HG02981 (cell line): ENCODE measurements around the gene PPP1R14B.

ENCODE experiments used
- ATAC-seq: cut with Tn5 transposase; IDR thresholded peaks from one replicate; pipeline ENCODE4 v1.9.1; 2021; ENCODE audit warnings: mild to moderate bottlenecking, moderate library complexity; ENCODE audit not compliant: unreplicated experiment

PPP1R14B gene

DNA sequence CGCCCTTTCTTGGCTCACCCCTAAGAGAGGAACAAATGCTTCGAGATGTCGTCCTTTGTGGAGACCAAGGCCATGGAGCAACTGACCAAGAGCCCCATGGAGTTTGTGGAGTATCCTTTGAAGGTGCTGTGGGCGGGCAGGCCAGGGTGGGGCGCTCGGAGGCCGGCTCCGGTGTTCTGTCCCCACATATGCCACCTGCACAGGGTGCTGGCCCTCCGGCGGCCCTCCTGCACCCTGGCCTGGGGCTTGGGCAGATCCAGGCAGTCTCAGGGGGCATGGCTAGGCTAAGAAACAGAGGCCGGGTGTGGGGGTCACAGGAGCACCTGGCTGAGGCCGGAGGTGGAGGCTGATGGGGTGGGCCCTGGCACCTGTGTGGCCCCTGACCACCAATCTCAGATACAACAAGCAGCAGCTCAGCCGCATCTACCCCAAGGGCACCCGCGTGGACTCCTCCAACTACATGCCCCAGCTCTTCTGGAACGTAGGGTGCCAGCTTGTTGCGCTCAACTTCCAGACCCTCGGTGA lies 14.9 kb upstream of the PPP1R14B start:
- ATAC-seq = no peak

DNA sequence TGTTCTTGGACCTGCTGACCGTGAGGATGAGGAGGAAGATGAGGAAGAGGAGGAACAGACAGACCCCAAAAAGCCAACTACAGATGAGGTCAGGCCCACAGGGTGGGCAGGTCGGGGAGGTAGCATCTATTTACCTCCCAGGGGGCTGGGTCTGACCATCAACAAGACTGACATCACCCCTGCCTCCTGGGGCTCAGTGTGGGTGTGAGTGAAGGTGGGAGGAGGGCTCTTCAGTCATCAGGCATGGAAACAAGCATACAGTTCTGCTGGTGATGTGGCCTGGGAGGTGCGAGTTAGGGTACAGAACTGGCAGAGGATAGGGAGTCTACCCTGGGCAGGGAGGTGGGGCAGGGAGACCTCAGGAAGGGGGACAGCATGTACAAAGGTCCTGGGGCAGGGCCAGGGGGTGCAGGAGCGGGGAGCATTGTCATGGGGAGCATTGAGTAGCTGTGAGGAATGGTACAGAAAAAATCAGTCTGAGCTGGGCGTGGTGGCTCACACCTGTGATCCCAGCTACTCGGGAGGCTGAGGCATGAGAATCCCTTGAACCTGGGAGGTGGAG lies 13.5 kb upstream of the PPP1R14B start:
- ATAC-seq = no peak

DNA sequence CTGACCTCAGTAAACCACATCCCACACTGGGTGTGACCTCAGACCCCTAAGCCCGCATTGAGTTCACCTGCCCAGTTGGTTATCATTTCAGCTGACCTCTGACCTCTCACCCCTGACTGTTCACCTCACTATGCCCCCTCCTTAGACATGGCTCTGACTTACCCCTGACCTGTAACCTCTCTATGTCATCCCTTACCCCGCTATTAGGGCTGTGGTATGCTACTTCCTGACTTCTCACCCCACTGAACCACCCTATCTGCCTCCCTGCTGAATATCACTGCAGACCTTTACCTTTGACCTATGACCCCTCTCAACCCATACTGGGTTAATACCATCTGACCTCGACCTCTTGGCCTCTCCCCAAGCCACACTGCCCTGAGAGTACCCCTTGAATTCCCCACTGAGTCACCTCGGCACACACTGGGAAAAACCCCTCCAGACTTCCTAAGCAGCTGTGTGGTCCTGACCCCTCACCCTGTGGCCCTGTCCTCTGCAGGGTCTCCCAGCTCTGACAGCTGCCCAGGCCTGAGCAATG lies 12.9 kb upstream of the PPP1R14B start:
- ATAC-seq = no peak

DNA sequence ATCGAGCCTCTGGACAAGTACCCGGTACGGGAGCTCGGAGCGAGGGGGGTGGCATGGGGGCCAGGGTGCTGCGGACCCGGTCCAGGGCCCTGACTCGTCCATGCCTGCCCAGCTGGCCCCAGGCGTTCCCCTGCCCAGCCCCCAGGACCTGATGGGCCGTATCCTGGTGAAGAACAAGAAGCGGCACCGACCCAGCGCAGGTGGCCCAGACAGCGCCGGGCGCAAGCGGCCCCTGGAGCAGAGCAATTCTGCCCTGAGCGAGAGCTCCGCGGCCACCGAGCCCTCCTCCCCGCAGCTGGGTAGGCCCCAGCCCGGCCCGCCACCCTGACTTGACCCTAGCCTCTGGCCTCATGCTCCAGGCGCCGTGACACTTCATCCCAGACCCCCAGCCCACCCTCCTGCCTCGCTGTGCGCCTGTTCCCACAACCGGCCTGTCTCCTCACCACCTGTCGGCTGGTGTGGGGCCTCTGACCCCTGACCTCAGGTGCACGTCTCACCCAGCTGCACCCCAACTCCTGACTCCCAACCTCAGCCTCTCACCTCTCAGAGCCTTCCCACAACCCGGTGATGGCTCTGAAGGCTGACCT lies 12.3 kb upstream of the PPP1R14B start:
- no peak for ATAC-seq

DNA sequence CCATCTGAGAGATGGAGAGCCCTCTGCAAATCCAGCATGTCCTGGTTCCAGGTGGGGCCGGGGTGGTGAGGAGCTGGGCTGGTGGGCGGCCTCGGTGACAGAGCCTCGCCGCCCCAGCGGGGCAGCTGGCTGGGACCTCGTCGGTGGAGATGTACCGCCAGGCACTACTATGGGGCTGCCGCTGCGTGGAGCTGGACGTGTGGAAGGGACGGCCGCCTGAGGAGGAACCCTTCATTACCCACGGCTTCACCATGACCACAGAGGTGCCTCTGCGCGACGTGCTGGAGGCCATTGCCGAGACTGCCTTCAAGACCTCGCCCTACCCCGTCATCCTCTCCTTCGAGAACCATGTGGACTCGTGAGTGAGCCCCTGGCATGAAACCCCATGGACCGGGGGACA lies 11.6 kb upstream of the PPP1R14B start:
- ATAC-seq = no peak

DNA sequence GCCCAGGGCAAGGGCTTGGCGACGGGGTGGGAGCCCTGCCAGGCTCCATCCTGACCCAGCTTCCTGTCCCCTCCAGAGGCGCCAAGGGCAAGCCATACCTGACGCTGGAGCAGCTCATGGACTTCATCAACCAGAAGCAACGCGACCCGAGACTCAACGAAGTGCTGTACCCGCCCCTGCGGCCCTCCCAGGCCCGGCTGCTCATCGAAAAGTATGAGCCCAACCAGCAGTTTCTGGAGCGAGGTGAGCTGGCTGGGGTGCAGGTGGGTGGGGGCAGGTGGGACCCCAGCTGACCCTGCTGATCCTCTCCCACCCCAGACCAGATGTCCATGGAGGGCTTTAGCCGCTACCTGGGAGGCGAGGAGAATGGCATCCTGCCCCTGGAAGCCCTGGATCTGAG lies 9.6 kb upstream of the PPP1R14B start:
- no peak for ATAC-seq

DNA sequence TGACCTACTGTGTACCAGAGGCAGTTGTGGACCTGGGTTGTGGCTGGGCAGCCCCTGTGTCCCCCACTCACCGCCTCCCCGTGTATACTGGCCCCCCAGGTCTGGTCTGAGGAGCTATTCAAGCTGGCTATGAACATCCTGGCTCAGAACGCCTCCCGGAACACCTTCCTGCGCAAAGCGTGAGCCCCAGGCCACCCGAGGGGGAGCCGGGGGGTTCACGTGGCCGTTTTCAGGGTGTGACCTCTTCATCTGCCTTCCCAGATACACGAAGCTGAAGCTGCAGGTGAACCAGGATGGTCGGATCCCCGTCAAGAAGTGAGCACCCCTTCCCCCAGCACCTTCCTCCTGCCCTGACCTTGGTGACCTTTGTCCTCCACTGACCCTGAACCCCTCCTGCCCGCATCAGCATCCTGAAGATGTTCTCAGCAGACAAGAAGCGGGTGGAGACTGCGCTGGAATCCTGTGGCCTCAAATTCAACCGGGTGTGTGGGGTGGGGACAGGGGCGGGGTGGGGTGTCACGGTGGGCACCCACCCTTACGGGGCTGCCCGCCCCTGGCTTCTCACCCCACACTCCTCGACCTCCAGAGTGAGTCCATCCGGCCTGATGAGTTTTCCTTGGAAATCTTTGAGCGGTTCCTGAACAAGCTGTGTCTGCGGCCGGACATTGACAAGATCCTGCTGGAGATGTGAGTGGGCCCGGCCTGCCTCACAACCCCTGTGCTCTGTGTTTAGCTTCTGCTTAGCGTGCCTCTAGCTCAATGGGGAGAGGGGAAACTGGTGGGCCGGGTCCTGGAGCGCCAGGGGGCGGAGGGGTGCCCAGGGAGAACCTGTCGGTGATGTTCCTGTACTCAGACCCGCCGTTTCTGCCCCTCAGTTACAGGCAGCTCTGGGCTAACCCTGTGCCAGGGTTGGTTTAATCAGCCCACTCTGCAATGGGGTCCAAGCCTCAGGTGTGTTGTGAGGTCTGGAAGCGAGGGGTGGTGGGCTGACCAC lies 8.7 kb upstream of the PPP1R14B start:
- ATAC-seq = no peak

DNA sequence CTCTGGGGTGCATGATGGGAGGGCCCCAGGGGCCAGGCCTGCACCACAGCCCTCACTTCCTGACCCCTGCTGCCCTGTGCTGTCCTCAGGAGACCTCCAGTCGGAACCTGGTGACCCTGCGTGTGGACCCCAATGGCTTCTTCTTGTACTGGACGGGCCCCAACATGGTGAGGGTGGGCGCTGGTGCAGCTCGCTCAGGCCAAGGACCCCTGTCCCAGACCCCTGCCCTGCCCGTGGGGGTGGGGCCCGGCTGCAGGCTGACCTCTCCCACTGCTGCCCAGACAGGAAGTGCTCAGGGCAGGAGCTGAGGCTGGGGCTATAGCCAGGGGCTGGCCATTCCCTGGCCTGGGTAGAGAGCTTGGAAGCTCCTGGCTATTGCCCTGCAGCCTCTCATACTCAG lies 7.6 kb upstream of the PPP1R14B start:
- ATAC-seq = no peak

DNA sequence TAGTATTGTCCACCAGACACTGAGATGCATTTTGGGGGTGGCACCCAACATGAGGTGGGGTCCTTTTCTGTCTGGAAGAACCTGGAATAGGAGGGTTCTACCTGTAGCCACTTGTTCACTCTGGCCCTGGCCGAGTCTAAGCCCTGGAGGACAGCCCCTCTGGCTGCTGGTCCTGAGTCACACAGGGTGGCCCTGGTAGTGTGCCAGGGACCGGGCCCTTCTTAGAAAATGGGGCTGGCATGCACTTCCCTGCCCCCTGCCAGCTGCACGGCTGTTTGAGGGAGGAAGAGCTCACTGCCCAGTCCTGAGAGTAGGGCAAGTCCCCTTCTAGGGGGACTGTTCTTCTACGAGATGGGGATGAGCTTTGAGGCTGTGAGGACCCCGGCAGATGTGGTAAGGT lies 6.7 kb upstream of the PPP1R14B start:
- no peak for ATAC-seq

DNA sequence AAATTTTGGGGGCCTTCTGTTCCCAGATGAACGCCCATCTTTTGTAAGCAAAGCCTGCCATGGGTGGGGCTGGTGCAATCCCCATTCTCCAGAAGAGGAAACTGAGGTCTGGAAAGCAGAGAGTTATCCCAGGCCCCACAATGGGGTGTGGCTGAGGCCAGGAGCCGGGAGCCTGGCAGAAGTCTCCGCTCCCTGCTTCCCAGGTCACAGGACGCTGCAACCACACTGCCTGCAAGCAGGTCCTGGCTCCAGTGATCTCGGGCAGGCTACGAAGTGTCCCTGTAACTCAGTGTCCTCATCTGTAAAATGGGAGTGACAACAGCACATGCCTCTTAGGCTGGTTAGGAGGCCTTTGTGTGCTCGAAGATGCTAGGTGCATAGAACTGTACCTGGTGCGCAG lies 6.3 kb upstream of the PPP1R14B start:
- no peak for ATAC-seq

DNA sequence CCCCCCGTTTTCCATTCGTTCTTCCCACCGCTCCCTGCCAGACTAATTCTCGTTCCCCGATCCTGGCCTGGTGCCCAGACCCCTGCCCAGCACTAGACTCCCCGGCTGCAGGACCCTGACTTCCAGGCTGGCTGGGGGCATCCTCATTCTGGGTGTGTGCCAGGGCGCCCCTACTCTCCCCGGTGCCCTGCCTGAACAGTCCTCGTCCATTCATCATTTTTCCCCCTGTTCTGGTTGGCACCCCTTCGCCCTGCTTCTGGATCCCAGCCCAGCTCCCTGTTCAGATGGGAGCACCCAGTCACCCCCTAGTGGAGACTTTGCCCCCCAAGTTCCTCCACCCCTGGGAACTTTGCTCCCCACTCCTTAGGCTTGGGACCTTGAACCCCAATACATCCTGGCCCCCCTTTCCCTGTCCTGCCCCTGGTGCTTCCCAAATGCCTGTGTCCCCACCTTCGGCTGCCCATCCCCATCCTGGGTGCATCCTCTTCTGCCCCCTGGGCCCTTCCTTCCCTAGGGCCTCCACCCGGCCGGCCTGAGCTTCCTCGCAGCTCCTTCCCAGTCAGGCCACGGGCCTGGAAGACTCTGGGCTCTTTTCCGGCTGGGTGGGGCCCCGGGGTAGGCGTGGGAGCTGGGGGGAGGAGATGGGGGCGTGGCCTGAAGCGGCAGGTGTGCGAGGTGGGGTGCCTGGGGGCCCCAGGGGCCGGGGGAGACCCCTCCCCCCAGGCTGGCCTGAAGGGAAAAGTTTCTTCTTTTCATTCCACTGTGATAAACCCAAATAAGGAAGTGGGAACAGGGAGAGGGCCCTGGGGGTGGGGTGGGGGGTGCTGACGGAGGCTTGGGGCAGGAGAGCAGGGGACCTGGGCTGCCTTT lies 5.5 kb upstream of the PPP1R14B start:
- ATAC-seq = no peak

DNA sequence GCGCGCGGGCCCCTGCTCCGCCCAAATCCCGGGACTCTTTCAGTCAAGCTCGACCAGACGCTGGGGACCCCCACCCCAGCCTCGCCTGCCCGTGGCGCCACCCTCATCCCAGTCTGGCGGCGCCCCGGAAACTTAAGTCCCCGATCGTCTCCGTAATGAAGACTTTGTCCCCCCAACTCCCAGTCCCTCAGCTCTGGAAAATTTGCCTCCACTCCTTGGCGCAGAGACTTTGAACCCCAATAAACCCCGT lies 4.9 kb upstream of the PPP1R14B start:
- ATAC-seq = no peak

DNA sequence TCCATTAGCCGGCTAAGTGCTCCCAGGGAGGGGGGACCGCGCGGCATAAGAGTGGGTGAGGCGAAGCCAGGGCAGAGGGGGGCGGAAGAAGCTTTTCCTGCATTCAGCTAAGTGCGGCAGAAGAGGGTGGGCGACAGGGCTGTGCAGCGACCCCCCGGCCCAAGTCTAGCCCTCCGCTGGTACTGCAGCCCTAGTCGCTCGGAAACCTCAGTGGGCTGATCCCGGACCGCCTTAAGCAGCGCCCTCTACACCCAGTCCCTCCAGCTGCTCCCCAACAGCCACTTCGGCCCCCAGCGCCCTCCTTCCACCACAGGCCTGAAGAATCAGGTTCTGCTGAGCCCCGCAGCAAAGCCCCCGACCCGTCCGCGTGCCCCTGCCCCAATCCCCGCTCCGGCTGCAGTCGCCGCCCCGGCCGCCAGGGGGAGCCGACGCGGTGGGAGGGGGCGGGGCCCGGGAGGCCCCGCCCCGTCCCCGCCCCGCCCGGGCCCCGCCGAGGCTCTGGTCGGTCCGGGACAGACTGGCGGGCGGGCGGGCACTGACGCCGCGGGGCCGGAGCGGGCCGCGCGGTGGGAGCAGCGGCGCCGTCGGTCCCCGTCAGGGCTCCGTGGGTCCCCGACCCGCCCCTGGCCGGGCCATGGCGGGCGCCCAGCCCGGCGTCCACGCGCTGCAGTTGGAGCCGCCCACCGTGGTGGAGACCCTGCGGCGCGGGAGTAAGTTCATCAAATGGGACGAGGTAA lies 4.4 kb upstream of the PPP1R14B start, which contains the start of gene PLCB3:
PLCB3 (plus strand) TSS at position 515 of the 737 bp plus-strand sequence; CDS start at position 635, 120 bp downstream.
- no peak for ATAC-seq

DNA sequence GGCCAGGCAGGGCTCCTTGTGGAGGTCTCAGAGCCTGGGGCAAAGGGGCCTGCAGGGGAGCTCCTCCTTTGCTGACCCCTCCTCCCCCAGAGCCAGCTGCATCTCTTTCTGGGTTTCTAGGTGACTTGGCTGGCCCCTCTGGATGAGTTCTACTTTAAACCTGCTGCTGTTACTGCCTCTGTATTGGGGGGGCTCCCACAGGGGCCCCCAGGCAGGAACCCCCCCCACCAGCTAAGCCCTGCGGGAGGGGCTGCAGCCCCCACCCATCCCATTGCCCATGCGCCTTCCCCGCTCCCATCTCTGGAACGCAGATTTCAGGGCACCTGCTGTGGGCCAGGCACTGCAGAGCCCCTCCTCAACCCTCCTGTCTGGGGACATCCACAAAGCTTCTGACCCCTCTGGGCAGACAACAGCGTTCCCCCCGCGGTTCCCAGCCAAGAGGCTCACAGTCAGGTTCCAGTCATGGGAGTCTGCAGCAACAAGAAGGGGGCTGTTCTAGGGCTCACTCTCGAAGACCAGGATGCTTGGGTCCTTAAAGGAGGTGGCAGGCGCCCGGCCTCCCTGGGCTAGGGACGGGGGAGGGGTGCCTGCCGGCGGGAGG lies 3.8 kb upstream of the PPP1R14B start:
- ATAC-seq = no peak

DNA sequence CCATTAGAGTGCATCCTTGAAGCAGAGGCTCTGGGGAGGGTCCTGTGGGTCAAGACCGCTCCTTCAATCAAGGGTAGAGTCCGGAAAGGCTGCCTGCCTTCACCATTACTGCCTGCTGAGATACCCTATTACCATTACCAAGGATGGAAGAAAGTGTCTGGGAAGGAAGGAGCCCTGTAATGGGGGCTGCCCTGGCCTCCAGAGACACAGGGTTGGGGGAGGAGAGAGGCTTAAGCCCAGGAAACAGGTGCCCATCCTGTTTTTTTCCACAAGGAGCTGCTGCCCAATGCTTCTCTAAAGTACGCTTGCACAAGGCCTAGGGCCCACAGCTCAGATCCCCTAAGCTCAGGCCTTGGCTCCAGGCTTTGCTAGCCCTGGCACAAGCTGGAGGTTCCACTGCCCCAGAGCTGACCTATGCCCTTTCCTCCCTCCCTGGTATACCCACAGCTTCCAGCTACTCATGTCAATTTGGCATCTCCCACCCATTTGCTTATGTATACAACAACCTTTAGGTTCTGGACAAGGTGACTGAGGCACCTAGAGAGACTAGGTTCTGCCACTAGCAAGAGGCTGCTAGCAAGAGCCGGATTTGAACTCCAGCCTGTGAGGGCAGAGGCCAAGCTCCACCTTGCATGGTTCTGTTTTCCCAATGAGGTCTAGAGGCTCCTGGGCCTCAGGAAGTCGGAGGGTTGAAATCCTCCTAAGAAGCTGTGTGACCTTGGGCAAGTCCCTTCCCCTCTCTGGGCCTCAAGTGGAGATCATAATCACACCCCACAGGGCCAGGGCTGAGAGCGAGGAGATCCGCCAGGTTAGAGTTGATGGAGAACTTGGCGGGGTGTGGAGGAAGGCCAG lies 3.0 kb upstream of the PPP1R14B start:
- no peak for ATAC-seq

DNA sequence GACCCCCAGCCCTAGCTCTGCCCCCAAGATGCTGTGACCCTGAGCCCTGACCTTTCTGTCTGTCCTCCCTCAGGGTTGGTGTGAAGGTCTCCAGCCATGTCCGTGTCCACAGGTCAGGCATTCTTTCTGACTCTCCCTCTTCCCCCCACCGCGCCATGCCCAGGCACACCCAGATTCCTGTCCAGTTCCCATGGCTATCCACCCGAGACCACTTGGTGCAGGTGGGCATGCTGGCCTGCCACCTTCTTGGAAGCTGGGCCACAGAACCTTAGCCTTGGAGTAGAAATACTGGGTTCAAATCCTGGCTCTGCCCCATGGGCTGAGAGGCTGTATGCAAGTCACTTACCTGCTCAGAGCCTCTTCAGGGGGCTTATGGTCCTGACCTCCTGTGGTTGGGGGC lies 2.3 kb upstream of the PPP1R14B start:
- no peak for ATAC-seq

DNA sequence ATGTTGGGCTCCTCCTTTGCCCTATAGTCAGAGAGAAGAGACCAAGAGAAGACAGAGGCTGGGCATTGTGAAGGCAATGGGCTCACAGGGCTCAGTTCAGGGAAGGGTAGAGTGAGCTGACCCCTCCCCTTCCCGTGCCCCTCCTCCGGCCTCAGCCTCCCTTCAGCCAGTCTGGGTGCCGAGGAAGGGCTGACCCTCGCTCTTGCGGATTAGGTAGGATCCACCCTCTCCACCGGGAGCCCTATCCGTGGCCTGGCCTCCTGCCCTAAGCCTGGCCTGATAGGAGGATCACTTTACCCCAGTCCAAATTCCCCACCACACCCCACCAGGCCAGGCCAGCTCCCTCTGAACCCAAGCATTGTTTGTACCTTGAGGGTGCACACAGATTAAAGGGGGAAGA lies 1.8 kb upstream of the PPP1R14B start:
- no peak for ATAC-seq

DNA sequence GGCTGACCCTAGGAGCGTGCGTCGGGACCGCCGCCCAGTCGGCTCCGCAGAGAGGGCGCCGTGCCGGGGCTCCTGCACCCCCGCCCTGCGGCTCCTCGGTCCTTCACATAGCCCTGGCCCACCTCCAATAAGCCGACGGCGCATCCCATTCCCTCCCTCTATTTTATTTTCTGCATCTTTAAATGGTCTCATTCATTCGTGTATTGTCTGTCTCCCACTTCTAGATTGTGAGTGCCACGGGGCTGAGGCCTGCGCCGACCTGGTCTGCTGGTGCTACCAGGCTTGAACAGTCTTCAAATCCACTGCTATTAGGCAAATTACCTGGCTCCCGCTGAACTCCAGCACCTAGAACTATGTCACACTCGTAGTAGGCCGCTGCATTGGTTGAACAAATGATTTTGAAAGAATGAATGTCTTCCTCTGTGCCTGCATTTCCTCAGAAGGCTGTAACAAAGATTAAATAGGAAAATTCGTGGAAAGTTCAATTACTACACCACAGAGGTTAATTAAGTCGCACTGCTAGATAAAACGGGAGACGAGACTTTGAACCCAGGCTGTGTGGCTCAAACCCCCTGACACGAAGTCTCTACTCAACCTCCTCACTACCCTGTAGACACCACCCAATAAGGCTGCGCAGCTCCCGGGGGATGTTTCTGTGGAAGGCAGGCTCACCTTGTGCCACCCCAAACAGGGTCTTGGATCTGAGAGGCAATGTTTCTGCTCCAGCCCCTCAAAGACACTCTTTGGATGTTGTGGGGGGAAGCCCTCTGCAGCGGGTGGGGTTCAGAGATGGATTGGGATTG lies 1.2 kb upstream of the PPP1R14B start:
- ATAC-seq = no peak
